Measurements from ENCODE around the gene TMOD4.

TMOD4 gene

DNA sequence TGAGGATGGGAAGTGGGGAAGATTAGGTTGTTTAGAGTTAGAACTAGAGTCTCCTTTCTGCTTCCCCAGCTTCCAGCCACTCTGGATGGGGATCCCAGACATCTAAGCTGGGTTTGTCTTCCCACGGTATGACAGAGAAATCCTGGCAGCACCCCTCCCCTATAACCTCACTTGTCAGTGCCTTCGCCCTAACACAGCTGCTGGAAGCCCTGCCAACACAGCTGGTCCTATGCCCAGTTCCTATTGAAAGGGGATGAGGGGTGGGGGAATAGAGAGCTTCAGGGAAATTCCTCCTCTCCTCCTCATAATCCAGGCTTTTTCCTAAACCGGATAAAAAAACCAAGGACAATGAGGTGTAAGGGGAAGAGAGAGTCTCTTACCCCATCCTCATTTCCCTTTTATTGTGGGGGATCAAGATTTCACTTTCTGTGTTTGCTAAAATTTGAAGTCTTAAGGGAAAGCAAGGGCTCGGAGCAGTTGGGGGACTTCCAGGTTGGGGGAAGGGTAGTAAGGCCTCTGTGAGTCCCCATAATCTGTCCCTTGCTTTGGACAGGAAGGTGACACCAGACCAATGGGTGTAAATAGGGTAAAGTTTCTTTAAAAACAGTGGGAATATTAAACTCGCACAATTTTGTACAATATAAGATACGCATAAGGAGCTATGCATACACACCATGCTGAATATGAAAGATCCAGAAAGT, 590 bp downstream of the TMOD4 start:
- no peak for DNase-seq

DNA sequence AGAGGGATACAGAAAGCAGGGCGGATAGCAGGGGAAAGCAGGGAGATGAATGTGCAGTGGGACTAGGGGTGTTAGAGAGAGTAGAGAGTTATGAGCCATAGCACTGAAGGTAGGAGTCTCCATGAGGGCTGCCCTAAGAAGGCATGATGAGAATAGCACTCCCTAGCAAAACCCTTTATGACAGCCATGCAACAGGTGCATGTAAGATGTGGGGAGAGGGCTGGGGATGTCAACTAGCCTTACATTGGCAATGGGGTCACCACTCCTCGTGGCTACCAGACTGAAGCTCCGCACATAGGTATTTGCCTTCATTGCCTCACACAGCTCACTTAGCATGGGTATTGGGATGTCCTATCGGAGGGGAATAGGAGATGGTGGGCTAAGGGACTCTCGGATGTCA, 4.6 kb downstream of the TMOD4 start:
- no peak for DNase-seq

DNA sequence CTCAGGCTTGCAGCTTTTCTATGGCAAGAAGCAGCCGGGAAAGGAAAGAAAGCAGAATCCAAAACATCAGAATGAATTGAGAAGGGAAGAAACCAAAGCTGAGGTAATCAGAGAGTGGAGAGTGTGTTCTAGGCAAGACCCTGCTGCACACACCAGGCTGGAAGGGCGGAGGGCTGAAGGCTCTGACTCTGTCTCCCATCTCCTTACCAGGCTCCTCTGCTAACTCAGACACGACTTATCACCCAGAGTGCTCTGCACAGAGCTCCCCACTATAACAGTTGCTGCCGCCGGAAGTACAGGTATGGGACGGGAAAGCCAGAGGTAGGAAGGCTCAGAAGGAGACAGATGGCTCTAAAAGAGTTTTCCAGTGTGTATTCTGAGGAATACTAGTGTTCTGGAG, 8.7 kb downstream of the TMOD4 start:
- no peak for DNase-seq

DNA sequence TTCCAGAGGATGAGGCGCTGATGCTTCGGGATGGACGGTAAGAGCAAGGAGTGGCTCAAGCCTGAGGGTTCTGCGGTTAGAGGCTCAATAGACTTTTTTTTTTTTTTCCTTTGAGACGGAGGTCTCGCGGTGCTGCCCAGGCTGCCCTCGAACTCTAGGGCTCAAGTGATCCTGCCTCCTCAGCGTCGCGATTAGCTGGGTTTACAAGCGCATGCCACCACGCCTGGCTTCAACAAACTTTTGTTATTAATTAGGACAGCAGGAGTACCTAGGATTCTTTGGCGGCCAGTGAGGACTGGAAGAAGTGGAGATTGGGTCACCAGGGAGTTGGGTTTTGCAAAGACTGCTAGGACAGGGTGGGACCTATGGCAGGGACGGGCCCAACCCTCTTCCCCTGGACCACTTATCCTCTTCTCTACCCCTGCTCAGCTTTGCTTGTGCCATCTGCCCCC, 9.2 kb downstream of the TMOD4 start:
- no peak for DNase-seq

DNA sequence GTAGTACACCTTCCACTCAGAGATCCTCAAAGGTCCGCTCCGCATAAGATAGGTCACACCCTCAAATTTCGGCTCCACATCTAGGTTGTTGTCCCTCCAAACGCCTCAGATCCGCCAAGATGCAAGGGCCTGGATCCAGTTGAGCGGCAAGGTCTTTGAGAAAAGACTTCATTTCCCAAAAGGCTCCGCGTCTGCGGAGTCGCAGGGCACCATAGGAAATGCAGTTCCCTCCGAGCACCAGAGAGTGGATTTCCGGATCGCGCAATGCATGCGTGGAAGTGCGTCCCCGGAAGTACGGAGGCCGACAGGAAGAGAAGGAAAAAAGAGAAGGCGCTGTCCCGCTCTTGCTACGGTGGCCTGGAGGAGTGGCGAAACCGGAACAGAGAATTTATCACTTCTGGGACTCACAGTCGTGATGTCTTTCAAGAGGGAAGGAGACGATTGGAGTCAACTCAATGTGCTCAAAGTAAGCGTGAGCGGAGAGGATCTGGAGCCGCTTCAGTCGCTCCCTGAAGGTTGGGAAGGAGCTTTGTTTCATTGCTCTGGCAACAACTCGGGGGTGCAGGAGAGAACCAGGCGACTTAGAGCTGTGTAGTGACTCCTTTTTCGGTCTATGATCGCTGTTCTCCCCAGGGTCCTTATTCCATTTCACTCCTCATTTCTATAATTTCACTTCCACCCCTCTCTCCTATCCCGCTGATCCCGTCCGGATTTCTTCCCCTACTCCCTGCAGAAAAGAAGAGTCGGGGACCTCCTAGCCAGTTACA, 9.9 kb downstream of the TMOD4 start, which contains the start of the genes LYSMD1 and SCNM1:
Gene LYSMD1, minus strand, starts transcription at position 165 of the 767 bp plus-strand sequence. CDS start 644 bp downstream, outside the sequence.
Gene SCNM1, plus strand, starts transcription at position 407 of the 767 bp plus-strand sequence. Its CDS starts 9 bp downstream, at position 416.
- peak; percentile 99 for DNase-seq

DNA sequence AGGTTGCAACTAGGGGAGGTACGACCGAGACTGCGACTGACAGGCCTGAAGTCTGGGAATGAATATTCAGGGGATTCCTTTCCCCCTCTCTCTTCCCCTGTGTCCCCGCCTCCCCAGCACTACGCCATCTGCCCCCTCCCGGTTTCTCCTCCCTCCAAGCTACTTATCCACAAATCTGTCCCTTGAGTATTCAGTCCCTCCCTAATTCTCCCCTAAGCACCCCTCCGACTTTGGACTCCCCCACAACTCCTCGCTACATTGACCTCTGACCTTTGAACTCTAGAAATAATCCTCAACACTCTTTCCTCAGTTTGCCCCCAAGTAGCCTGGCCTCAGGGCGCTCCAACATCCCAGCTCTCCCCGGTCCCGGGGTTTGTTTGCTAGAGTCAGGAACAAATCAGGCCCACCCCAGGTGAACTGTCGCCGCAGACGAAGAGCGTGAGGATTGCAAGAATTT, 10.5 kb downstream of the TMOD4 start:
- DNase-seq, result no peak

DNA sequence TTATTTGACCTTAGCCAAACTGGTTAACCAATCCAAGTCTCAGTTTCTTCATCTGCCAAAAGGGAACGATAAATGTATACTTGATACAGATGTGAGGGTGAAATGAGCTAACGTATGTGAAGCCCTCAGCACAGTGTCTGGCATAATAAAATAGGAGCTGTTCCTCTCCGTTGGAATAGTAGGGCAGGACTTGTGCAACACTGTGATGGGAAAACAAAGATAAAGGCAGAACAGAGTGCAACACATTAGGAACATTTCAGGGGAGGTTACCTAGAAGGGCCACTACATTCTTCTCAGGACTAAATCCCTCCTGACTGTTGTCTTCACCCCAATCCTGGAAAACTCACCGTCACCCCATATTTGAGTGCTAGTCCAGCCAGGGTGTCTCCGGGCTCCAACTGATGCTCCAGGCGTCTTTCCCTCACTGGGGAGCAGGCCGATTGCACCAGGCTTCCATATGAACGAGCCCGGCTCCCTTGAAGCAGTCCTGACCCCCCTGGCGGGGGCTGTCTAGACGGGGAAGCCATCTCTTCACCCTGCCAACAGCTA, 11.0 kb downstream of the TMOD4 start:
- no peak for DNase-seq

DNA sequence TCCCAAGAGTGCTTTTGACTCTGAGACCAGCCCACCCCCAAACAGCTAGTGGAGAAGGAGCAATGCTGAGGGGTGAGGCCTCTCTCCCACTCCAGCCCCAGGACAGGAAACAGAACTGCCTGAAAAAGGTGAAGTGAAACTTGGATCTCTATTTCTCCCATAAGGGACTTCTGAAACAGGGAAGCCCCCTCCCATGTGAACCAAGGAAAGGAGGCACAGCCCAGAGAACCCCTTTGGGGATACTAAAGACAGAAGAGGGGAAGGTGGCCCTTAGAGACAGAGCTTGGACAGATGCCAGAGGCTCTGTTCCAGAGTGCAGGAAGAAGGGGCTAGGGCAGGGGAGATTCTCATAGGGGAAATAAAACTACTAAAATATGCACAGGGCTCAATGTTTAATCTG, 16.4 kb downstream of the TMOD4 start:
- no peak for DNase-seq

DNA sequence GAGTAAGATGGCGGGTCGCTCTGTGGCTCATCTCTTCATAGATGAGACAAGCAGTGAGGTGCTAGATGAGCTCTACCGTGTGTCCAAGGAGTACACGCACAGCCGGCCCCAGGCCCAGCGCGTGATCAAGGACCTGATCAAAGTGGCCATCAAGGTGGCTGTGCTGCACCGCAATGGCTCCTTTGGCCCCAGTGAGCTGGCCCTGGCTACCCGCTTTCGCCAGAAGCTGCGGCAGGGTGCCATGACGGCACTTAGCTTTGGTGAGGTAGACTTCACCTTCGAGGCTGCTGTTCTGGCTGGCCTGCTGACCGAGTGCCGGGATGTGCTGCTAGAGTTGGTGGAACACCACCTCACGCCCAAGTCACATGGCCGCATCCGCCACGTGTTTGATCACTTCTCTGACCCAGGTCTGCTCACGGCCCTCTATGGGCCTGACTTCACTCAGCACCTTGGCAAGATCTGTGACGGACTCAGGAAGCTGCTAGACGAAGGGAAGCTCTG, 17.0 kb downstream of the TMOD4 start:
- no peak for DNase-seq

DNA sequence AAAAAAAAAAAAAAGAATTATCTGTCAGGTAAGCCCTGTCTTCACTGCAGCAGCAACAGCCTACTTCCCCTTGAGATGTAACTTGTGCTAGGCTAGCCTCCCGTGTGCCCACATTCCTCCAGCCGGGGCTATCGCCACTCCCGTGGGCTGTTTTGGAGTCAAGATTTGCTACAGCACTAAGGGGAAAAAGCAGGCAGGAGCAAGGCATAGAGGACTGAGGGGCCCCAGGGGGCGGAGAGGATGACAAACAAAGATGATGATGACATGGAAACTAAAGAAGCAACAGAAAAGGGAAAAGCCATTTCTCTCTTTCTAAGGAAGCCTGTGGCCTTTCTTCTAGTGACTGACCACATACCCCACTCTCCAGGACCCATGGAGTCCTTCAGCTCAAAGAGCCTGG, 17.5 kb downstream of the TMOD4 start:
- peak; percentile 12 for DNase-seq

DNA sequence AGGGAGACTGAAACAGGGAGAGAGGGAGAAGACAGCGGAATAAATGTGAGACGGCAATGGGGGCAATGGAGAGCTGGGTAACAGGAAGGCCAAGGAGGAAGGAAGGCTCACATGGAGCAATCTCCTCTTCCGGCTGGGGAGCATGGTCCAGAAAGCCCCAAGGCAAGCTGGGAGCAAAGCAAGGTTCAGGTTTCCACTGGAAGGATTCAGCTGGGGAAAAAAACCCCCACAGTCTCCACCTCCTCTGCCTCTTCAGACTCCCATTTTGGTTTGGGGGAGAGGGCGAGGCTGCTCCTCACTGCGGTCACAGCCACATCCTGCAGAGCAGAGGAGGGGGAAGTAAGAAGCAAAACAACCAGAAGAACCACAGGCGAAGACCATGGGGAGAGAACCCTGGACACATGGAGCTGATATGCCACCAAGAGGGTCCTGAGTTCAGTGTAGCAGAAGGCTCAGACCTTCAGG, 18.7 kb downstream of the TMOD4 start:
- peak; percentile 67 for DNase-seq

DNA sequence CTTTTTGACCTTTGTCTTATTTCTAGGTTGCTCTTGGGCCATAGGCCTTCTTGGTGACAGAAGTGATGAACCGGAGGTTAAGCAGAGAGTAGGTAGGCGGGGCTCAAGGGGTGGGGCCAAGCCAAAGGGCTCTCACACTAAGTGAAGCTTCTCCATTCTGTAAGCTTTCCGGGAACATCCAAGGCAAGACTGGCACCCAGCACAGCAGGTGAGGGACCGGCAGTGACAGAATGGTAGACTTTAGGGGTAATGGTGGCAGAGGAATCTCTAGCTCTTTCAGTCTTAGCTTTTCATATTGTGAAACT, 19.3 kb downstream of the TMOD4 start, which contains the start of gene TNFAIP8L2:
Gene TNFAIP8L2, plus strand, starts transcription at position 135 of the 305 bp plus-strand sequence. CDS start 2,049 bp downstream, outside the sequence.
- peak; percentile 76 for DNase-seq

DNA sequence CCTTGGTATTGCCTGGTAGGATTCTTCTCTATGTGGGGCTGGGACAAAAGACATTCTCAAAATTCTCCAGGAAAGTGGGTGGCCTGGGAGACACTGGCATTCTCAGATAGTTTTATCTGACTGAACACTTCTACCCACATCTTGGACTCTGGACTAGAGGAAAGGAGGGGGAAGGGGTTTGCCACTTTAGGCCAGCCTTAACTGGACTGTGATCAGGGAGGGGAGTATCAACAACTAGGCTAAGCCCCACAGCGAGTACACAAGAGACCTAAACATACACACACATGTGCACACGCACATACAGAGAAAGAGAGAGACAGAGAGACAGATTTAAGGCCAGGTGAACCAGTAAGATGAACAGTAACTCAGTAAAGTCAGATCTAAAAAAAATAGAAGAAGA, 28.1 kb downstream of the TMOD4 start:
- no peak for DNase-seq

DNA sequence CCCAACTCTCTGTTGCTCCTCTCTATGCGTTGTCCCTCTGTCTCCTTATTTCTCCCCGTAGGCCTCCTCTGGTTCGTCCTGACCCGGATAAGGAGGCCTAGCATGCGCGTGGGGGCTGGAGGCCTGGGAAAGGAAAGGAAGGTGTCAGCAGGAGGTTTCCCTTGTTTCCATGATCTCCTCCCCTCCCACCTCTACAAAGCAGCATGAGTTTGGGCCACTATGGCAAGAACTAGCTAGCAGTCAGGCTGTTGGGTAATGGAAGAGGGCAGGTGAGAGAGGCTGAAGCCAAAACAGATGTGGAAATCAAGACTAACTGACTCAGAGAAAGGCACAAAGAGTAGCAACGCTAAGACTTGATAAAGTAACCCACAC, 28.7 kb downstream of the TMOD4 start:
- no peak for DNase-seq

DNA sequence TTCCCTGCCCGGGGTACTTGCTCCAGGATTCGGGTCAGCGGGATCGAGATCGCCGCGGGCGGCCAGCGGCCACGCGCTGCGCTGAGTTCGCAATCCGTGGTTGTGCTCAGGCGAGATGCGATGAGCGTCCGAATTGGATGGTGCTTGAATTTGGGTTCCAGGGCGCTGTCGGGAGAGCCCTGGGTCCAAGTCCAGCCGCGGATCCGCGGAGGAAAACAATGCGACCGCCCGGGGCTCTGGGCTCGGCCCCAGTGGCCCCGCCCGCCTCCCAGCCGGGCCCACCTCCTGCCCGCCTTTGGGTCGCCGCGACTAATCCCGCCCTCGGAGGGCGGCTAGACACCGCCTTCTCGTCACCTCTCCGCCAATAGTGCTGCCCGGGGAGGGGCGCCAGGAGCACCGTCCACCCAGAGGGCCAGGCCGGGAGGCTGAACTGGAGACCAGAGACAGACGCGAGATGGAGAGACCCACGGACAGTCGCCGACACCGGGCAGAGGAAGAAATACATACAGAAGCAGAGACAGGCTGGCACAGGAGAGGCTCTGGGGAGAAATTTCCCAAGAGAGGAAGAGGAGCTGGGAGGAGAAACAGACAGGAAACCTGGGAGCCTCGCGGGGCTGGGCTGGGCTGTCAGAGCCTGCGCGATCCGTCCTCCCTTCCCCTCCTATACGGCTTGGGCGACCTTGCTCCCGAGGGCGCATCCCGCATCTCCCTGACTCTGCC, 29.2 kb downstream of the TMOD4 start, which contains the start of gene SEMA6C:
Gene SEMA6C, minus strand, starts transcription at position 220 of the 720 bp plus-strand sequence. CDS start 4,010 bp downstream, outside the sequence.
- peak; percentile 79 for DNase-seq

DNA sequence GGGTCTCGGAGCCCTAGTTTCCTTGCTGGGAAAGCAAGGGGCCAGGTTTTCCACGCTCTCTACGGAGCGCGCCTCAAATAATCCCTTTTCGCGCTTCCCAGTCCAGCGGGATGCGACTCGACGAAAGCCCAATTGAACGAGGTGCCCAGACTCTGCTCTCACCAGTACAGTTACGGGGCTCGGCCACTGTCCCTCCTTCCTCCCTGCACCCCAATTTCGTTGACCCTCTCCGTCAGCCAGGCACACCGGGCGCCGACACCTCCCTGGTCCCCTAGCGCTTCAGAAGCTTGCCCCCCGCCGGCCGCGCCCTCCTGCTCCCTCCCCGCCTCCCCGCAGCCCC, 29.7 kb downstream of the TMOD4 start:
- DNase-seq, result no peak

DNA sequence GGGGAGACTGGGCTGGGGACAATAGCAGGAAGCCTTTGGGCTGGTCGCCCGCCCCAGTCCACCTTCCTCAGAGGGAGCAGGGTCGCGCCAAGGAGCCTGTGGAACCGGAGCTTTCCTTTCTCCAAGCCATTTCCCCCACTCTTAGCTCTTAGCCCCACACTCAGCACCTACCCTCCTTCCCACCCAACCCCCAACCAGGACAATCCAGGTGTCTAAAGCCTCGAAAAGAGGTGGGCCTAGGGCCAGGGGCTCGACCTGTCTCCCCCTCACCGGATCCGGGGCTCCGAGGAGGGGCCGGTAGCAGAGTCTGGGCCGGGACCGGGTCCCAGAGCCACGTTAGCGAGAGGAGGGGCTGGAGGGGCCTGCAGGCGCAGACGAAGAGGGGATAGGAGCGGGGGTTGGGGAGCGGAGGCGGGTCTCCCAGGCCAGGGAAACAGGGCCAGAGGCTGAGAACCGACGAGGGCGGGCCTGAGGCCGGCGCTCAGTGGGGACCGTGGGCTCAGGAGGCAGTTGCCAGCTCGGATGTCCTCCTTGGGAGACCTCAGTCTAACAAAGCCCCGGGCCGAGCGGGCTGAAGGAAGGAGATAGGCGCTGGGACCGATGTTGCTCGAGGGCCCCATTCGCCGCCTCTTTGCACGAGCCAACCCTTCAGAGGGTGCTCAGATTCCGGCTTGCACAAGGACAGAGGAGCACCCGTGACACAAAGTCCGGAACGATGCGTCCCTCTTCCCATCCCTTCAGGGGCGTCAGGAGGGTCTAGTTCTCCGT, 30.3 kb downstream of the TMOD4 start:
- DNase-seq, result no peak

DNA sequence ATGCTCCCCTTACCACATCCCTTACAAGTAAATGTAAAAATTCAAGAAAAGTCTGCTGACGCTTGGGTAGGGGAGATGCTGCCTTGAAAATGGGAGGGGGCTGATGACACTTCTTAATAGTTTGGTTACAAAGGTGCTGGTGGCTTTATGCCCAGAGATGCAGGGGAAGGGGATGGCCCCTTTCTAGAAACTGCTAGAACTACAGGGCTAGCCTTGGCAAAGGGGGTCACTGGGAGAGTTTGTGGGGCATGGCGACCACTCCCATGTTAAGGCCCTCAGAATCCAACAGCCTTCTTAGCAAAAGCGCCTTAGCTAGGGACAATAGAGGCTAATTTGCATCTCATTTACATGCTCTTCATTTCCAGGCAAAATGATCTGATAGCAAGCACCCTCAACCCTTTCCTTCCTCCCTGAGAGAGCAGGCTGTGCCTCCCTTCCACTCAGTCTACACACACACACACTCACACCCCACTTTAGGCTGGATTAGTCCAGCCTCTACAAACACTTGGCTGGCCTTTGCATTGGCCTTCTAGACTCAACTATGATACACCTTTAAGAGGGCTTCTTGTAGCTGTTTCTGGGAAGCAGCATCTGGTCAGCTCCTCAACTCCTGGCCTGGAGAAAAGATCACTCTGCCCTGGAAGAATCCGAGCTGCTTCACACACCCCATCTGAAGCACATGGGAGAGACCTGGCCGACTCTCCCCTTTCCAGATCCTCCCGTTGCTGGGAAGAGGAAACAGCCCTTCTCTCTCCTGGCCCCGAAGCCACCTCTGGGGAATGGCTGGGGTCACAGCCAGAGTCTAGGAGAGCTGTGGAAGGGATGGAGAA, 31.1 kb downstream of the TMOD4 start:
- no peak for DNase-seq

DNA sequence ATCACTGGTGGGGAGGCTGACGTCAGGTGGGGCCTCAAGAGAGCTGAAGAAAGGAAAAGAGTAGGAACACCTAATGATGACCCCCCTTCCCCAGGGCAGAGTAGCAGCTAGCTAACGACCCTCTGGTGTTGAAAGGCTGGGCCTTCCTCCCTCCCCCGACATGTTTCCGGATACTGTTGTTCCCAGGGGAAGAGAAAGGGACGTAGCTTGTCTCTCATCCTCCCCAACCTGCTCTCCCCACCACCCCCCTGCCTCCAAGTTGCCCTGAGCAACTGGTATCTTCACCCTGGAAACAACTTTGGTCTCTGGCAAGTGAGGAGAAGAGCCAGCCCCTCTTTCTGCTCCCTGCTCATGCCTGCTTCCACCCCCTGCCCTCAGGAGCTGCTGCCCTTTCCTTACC, 31.8 kb downstream of the TMOD4 start:
- DNase-seq, result no peak

DNA sequence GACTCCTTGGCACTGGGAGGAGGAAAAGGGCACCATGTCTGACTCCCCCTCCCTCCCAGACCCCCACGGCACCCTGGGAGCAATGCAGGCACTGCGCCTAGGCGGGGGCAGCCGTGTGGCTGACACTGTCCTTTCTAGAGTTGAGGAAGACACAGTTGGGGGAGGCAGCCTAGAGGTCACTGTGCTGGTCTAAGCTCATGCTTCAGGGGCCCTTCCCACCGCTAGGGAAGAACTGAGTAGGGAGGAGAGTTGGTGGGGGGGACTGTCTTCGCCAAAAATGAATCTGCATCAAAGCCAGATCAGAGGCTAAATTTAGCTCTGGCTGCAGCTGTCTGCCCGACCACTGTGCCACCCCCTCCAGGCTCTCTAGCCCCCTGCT, 32.7 kb downstream of the TMOD4 start:
- no peak for DNase-seq

DNA sequence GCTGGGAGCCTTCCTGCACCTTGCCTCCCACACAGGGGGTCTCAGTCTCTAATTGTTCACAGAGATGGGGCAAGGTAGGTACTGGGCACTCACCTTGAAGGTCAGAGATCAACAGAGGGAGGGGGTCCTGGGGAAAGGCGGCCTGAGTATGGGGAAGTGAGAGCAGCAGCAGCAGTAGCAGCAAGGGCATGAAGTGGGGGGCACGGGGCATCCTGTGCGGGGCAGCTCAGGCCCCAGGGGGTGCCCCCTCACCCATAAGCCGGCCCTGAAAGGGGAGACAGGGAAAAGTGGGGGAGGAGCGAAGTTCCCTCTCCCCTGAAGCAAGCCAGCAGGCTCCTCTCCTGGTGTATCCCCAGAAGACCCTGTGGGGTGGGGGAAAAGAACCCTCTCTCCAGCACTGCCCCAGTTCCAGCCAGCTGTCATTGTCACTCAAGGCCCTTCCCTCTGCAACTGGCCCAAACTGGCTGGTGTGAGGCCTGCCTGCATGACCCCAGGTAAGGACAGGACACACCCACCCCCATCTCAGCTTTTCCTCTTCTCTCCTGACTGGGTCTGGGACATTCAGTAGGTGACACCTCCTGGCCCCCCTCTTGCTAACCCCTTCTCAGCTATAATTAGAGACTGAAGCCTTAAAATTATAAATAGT, 33.2 kb downstream of the TMOD4 start:
- no peak for DNase-seq

Data from CD4-positive, alpha-beta T cell treated with Interleukin-4 for 4 hours (primary cell).